Mesendoderm (in vitro differentiated cells): ENCODE results near the gene MCM3AP.

Experiments
- DNase-seq: peaks from one replicate; pipeline ENCODE4 v3.0.0; 2013
- H2AK5ac ChIP-seq: 2 replicates; pipeline ENCODE4 v1.6.1; 2013; ENCODE audit warnings: low read length, inconsistent platforms
- H2BK120ac ChIP-seq: 2 replicates; pipeline ENCODE4 v1.6.1; 2013; ENCODE audit warnings: low read depth, mild to moderate bottlenecking, low read length, moderate library complexity, mixed read lengths
- H2BK15ac ChIP-seq: replicated peaks from 2 replicates; pipeline ENCODE4 v1.6.1; 2013; ENCODE audit warnings: low read depth, mild to moderate bottlenecking, moderate library complexity
- H2BK5ac ChIP-seq: 2 replicates; pipeline ENCODE4 v1.6.1; 2013; ENCODE audit warnings: low read length, inconsistent platforms
- H3K18ac ChIP-seq: 2 replicates; pipeline ENCODE4 v1.6.1; 2013; ENCODE audit warnings: mild to moderate bottlenecking, low read length, mixed read lengths
- H3K23ac ChIP-seq: one replicate; pipeline ENCODE4 v1.6.1; 2013; ENCODE audit warnings: low read length
- H3K27ac ChIP-seq: 2 replicates; pipeline ENCODE4 v1.5.1; 2013; ENCODE audit warnings: low read depth, mild to moderate bottlenecking, inconsistent platforms, low read length, moderate library complexity
- H3K27me3 ChIP-seq: 2 replicates; pipeline ENCODE4 v1.6.1; 2013; ENCODE audit warnings: low read length, control low read depth, mild to moderate bottlenecking, inconsistent platforms; ENCODE audit not compliant: insufficient read depth, poor library complexity
- H3K36me3 ChIP-seq: 2 replicates; pipeline ENCODE4 v1.6.1; 2013; ENCODE audit warnings: low read length, inconsistent platforms; ENCODE audit not compliant: control insufficient read depth, insufficient read depth
- H3K4ac ChIP-seq: one replicate; pipeline ENCODE4 v1.6.1; 2013; ENCODE audit warnings: low read depth, mild to moderate bottlenecking, low read length, moderate library complexity
- H3K4me1 ChIP-seq: 2 replicates; pipeline ENCODE4 v1.6.1; 2013; ENCODE audit warnings: low read depth, low read length, inconsistent platforms; ENCODE audit not compliant: control insufficient read depth
- H3K4me2 ChIP-seq: 2 replicates; pipeline ENCODE4 v1.6.1; 2013; ENCODE audit warnings: low read length
- H3K4me3 ChIP-seq: 2 replicates; pipeline ENCODE4 v1.5.1; 2013; ENCODE audit warnings: mild to moderate bottlenecking, low read length
- H3K56ac ChIP-seq: one replicate; pipeline ENCODE4 v1.6.1; 2013; ENCODE audit warnings: low read length
- H3K79me1 ChIP-seq: 2 replicates; pipeline ENCODE4 v1.6.1; 2013; ENCODE audit warnings: low read length, inconsistent platforms
- H3K79me2 ChIP-seq: 2 replicates; pipeline ENCODE4 v1.6.1; 2013; ENCODE audit warnings: mild to moderate bottlenecking, low read length; ENCODE audit not compliant: control insufficient read depth, insufficient read depth
- H3K9ac ChIP-seq: 2 replicates; pipeline ENCODE4 v1.6.1; 2013; ENCODE audit warnings: low read length, inconsistent platforms
- H4K5ac ChIP-seq: one replicate; pipeline ENCODE4 v1.6.1; 2013; ENCODE audit warnings: low read length
- H4K8ac ChIP-seq: one replicate; pipeline ENCODE4 v1.6.1; 2013; ENCODE audit warnings: low read depth, mild to moderate bottlenecking, control low read depth, low read length, moderate library complexity
- WGBS: extraction: QIAGEN DNeasy Blood & Tissue Kit; methylation state at CpG from one replicate; pipeline ENCODE4 v1.1.7; 2013; ENCODE audit warnings: low lambda C conversion rate, missing lambda C conversion rate; ENCODE audit not compliant: insufficient coverage; ENCODE audit errors: extremely low coverage; 5-methylcytosine and 5-hydroxymethylcytosine counted together

The MCM3AP gene

DNA sequence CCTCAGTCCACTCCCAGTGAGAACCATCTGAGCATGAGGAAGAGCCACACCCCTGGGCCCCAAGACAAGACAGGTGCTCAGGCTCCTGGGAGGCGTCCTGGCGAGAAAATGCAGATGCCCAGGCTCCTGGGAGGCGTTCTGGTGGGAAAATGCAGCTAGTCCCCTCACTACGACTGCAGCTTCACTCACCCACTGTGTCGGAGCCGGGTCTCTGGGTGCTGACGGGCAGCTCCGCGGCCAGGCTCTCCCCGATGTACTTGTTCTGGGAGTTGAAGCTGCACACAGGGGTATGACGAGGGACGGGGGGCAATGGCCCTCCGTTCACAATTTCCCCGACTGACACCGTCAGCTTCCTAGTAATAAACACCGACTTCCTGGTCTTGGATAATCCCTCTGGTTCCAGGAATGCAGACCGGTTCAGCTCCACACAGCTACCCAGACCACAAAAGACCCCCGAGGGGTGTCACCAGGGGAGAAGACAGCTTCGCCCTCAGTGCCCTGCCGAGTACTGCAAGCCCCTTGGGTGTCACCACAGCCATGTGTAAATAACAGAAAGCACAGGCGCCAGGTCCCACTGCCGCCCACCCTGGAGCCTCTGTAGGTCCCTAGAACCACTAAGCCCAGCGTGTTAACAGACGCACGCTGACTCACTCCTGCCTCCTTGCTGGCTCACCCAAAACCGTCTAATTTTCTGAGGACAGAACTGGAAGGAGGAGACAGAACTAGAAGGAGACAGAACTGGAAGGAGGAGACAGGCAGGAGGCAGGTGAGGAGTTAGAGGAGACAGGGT lies 19.5 kb downstream of the MCM3AP start:
- Histone ChIP-seq H3K27ac (no peak overlapping the region), H3K56ac (no peak overlapping the region), H3K23ac (no peak overlapping the region), H3K18ac (no peak overlapping the region), H3K4me2 (no peak overlapping the region), H3K4ac (no peak overlapping the region), H3K36me3 (peaks cover 31% of the 10 kb centered on the region), H2AK5ac (no peak overlapping the region), H3K9ac (no peak overlapping the region), H3K79me2 (no peaks in the 10 kb centered on the region), H2BK15ac (no peak overlapping the region), H2BK5ac (no peak overlapping the region), H3K4me1 (no peaks in the 10 kb centered on the region), H3K79me1 (no peaks in the 10 kb centered on the region), H3K4me3 (no peak overlapping the region), H2BK120ac (no peak overlapping the region), H4K8ac (no peak overlapping the region), H3K27me3 (no peaks in the 10 kb centered on the region), H4K5ac (no peak overlapping the region)
- no peak for DNase-seq
- WGBS: no CpG with 5 or more reads among the region's 26 CpGs

DNA sequence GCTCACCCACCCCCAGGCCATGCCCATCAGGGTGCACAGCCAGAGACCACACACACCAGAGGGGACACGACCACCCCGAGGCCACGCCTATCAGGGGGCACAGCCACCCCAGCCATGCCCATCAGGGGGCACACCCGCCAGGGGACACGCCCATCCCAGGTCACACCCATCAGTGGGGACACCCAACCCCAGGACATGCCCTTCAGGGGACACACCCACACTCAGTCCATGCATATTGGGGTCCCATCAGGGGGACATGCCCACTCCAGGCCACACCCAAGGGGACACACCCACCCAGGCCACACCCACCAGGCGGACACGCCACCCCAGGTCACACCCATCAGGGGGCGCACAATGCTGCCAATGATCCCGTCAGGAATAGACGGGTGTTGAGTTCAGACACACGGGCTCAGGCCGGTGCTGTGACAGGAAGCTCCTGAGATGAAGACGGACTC lies 20.7 kb downstream of the MCM3AP start:
- Histone ChIP-seq H2BK15ac (no peak overlapping the region), H3K56ac (no peak overlapping the region), H3K4me3 (no peak overlapping the region), H2BK5ac (no peak overlapping the region), H3K23ac (no peak overlapping the region), H3K27me3 (no peaks in the 10 kb centered on the region), H3K4me1 (no peaks in the 10 kb centered on the region), H3K79me1 (no peaks in the 10 kb centered on the region), H3K9ac (no peak overlapping the region), H3K4ac (no peak overlapping the region), H3K79me2 (no peaks in the 10 kb centered on the region), H3K36me3 (peaks cover 29% of the 10 kb centered on the region), H2AK5ac (no peak overlapping the region), H3K18ac (no peak overlapping the region), H4K5ac (no peak overlapping the region), H2BK120ac (no peak overlapping the region), H3K4me2 (no peak overlapping the region), H3K27ac (no peak overlapping the region), H4K8ac (no peak overlapping the region)
- WGBS: no CpG with 5 or more reads among the region's 13 CpGs
- DNase-seq: no peak

GRCh38 chr21:46264046-46264689 lies 21.2 kb downstream of the MCM3AP start:
- H2BK15ac ChIP-seq: no peak overlapping the region
- H3K4me3 ChIP-seq: no peak overlapping the region
- no peak overlapping the region for H3K27ac ChIP-seq
- no peaks in the 10 kb centered on the region for H3K4me1 ChIP-seq
- H3K9ac ChIP-seq: no peak overlapping the region
- H3K79me1 ChIP-seq: no peaks in the 10 kb centered on the region
- no peak overlapping the region for H3K23ac ChIP-seq
- no peak overlapping the region for H2AK5ac ChIP-seq
- H3K4ac ChIP-seq: no peak overlapping the region
- H3K36me3 ChIP-seq: peaks cover 26% of the 10 kb centered on the region
- no peak overlapping the region for H4K8ac ChIP-seq
- H3K18ac ChIP-seq: no peak overlapping the region
- no peak overlapping the region for H2BK120ac ChIP-seq
- H2BK5ac ChIP-seq: no peak overlapping the region
- no CpG with 5 or more reads among the region's 22 CpGs for WGBS
- no peaks in the 10 kb centered on the region for H3K79me2 ChIP-seq
- no peaks in the 10 kb centered on the region for H3K27me3 ChIP-seq
- no peak overlapping the region for H3K56ac ChIP-seq
- DNase-seq: no peak
- H4K5ac ChIP-seq: no peak overlapping the region
- no peak overlapping the region for H3K4me2 ChIP-seq

- no peak overlapping the region for H2BK5ac ChIP-seq
- H3K23ac ChIP-seq: no peak overlapping the region
- H3K4me3 ChIP-seq: no peak overlapping the region
- no peak overlapping the region for H3K4me2 ChIP-seq
- no peak overlapping the region for H3K56ac ChIP-seq
- no peak overlapping the region for H3K18ac ChIP-seq
- no peak overlapping the region for H2BK120ac ChIP-seq
- no peak overlapping the region for H2BK15ac ChIP-seq
- H2AK5ac ChIP-seq: no peak overlapping the region
- H3K79me2 ChIP-seq: no peaks in the 10 kb centered on the region
- H3K4me1 ChIP-seq: no peaks in the 10 kb centered on the region
- H3K9ac ChIP-seq: no peak overlapping the region
- no peaks in the 10 kb centered on the region for H3K27me3 ChIP-seq
- H4K8ac ChIP-seq: no peak overlapping the region
- no peaks in the 10 kb centered on the region for H3K79me1 ChIP-seq
- no peak overlapping the region for H4K5ac ChIP-seq
- H3K27ac ChIP-seq: no peak overlapping the region
- H3K36me3 ChIP-seq: peaks cover 26% of the 10 kb centered on the region
- no peak for DNase-seq
- no peak overlapping the region for H3K4ac ChIP-seq
- WGBS: no CpG with 5 or more reads among the region's 18 CpGs
These were observed 28.9 kb downstream of the MCM3AP start for GRCh38 chr21:46256501-46256994.

DNA sequence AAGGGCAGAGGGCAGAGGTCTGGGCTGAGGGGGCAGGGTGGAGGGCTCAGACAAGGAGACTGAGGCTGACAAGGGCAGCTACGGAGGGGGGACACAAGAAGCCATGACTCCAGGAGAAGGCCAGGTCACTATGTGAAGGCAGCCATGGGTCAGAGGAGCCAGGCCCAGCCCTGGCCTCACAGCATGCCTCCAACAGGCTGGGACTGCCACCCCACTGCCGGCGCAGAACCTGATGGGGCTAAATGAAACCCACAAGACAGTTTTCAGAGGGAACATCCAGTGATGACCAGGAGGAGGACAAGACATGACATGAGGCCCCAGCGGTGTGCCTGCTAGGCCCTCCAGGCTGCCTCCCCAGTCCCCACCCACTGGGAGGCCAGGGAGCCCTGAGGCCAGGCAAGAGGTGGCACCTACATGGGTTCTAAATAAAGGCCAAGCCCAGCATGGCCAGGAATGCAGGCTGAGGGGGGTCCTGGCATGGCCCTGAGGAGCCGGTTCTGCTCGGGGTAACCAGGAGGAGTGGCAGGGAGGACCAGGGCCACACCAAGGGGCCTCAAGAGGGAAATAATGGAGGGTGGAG lies 29.6 kb downstream of the MCM3AP start:
- H4K5ac ChIP-seq: no peak overlapping the region
- no peak overlapping the region for H2AK5ac ChIP-seq
- no peak overlapping the region for H4K8ac ChIP-seq
- no peak overlapping the region for H3K4me2 ChIP-seq
- no peak overlapping the region for H3K4me3 ChIP-seq
- no CpG with 5 or more reads among the region's 6 CpGs for WGBS
- no peak overlapping the region for H2BK120ac ChIP-seq
- H3K27me3 ChIP-seq: no peaks in the 10 kb centered on the region
- no peaks in the 10 kb centered on the region for H3K79me1 ChIP-seq
- no peak overlapping the region for H3K27ac ChIP-seq
- H3K4ac ChIP-seq: no peak overlapping the region
- no peak overlapping the region for H3K9ac ChIP-seq
- H2BK15ac ChIP-seq: no peak overlapping the region
- no peak overlapping the region for H3K56ac ChIP-seq
- no peak overlapping the region for H3K23ac ChIP-seq
- no peaks in the 10 kb centered on the region for H3K4me1 ChIP-seq
- H3K18ac ChIP-seq: no peak overlapping the region
- DNase-seq: no peak
- peaks cover 24% of the 10 kb centered on the region for H3K36me3 ChIP-seq
- no peak overlapping the region for H2BK5ac ChIP-seq
- H3K79me2 ChIP-seq: no peaks in the 10 kb centered on the region
